ENCODE results near the gene DOCK6.

Gene DOCK6

DNA sequence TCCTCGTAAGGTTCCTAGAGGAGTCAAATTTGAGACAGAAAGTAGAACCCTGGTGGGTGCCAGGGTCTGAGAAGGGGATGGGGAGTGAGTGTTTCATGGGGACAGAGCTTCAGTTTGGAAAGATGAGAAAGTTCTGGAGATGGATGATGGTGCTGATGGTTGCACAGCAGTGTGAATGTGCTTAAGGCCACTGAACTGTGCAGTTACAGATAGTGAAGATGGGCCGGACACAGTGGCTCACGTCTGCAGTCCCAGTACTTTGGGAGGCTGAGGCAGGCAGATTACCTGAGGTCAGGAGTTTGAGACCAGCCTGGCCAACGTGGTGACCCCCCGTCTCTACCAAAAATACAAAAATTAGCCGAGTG is 107.7 kb downstream of the DOCK6 start:
- peak overlapping the region; percentile 75 to 99 (median 84); a peak in 19 of 20 replicates for H3K4me3 ChIP-seq
- peak overlapping the region in 9 of 11 experiments; percentile 71 to 91 (median 89); a peak in 16 of 22 replicates for H3K27ac ChIP-seq
- peaks cover 21 to 65% (median 43%) of the 10 kb centered on the region in 10 experiments for H3K4me1 ChIP-seq
- H3K4me2 ChIP-seq = peak overlapping the region; percentile 82 to 97 (median 93)
- H3K9ac ChIP-seq = peak overlapping the region; percentile 67 to 92 (median 89); a peak in 21 of 22 replicates
- H3K27me3 ChIP-seq = no peaks in the 10 kb centered on the region
- H3K36me3 ChIP-seq = peaks cover 0 to 39% (median 22%) of the 10 kb centered on the region in 11 experiments; a peak in 16 of 22 replicates
- no peaks in the 10 kb centered on the region for H3K9me3 ChIP-seq (replicated peaks in 1 of 11)
- TF ChIP-seq Cebpa-rat (IDR thresholded peaks at IDR 0.05) = no peak
- peaks cover 0 to 12% (median 0%) of the 10 kb centered on the region in 11 experiments; a peak in 5 of 22 replicates for H4K20me1 ChIP-seq

DNA sequence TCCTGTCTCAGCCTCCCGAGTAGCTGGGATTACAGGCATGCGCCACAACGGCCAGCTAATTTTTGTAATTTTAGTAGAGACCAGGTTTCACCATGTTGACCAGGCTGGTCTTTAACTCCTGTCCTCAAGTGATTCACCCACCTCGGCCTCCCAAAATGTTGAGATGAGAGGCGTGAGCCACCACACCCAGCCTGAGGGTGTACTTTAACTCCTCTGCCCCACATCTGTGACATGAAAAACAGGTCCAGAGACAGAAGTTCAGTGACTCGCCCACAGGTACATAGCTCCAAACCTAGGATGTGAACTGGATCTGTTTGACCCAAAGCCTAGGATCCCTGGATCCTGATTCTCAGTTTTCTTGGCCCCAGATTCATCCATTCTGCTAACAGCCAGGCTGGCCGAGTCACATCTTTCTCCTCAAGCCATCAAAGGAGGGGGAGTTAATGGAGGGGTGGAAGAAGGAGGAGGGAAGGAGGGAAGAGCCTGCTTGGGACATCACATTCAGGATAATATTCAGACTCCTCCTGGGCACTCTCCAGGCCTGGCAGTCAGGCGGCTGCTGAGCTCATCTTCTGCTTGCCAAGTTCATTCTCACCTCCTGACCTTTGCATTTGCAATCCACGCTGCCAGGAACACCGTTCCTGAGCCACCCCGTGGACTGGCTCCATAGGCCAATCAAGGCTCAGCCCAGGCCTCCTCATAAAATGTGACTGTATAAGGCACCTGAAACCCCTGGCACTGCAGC is 109.8 kb downstream of the DOCK6 start:
- H3K4me2 ChIP-seq = peak overlapping the region in 1 of 11 experiments; percentile 2; a peak in 1 of 22 replicates

DNA sequence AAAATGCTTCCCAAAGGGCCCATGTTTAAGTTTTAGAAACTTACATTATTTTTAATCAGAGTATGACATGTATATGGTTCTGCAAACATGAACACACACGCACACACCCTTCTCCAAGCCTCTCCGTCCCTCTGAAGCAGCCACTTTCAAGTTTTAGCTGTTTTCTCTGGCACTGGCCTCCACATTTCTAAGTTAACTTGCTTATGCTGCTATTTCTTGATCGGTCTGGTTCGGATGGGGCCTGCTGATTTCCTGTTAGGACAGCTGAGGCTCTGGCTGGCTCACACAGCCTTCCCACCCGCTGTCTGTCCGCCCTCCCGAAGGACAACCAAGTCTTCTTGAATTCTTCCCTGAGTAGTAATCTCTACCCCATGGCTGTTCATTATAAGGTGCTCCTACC is 111.1 kb downstream of the DOCK6 start:
- peaks cover 0 to under 1% (median 0%) of the 10 kb centered on the region in 11 experiments; a peak in 3 of 22 replicates for H3K9me3 ChIP-seq (replicated peaks in 1 of 11)
- TF ChIP-seq Cebpa-rat (IDR thresholded peaks at IDR 0.05) = no peak
- H4K20me1 ChIP-seq = peaks cover 0 to 37% (median 5%) of the 10 kb centered on the region in 11 experiments; a peak in 9 of 22 replicates
- peaks cover 11 to 34% (median 25%) of the 10 kb centered on the region in 10 experiments for H3K4me1 ChIP-seq
- H3K4me3 ChIP-seq = no peak overlapping the region
- H3K4me2 ChIP-seq = peak overlapping the region in 2 of 11 experiments; percentile 5 to 27; a peak in 1 of 22 replicates
- H3K9ac ChIP-seq = no peak overlapping the region; a peak in 1 of 22 replicates
- no peak overlapping the region for H3K27ac ChIP-seq
- H3K27me3 ChIP-seq = no peaks in the 10 kb centered on the region
- peaks cover 0 to 73% (median 56%) of the 10 kb centered on the region in 11 experiments; a peak in 18 of 22 replicates for H3K36me3 ChIP-seq

More for the DNA sequence above, 109.8 kb downstream of the DOCK6 start:
- H4K20me1 ChIP-seq = peaks cover 0 to 30% (median 5%) of the 10 kb centered on the region in 11 experiments; a peak in 9 of 22 replicates
- H3K9me3 ChIP-seq (replicated peaks in 1 of 11) = no peaks in the 10 kb centered on the region
- H3K4me1 ChIP-seq = peaks cover 21 to 44% (median 30%) of the 10 kb centered on the region in 10 experiments
- TF ChIP-seq Cebpa-rat (IDR thresholded peaks at IDR 0.05) = no peak
- no peaks in the 10 kb centered on the region for H3K27me3 ChIP-seq
- H3K27ac ChIP-seq = peak overlapping the region in 1 of 11 experiments; percentile 13; a peak in 1 of 22 replicates
- peaks cover 0 to 60% (median 44%) of the 10 kb centered on the region in 11 experiments; a peak in 18 of 22 replicates for H3K36me3 ChIP-seq
- H3K9ac ChIP-seq = peak overlapping the region in 4 of 11 experiments; percentile 5 to 46 (median 30); a peak in 5 of 22 replicates
- no peak overlapping the region for H3K4me3 ChIP-seq
